Cardiac septum (tissue), 1 donor: Measurements from ENCODE around the gene CLEC3B. TPM values are rescaled to one million over a fixed set of nuclear protein-coding genes. Genes with fewer than 3 reads are reported as not detected.
"Not testable (repeated sequence)": the region's sequence is repeated elsewhere in the genome, so short reads cannot be mapped to it uniquely, and the experiment has no call there.

Experiments
- DNase-seq: peaks from one replicate; pipeline ENCODE4 v3.0.0-alpha.2; 2020; ENCODE audit warnings: low spot score
- intact Hi-C: fragments of 100-400 bp; cut with DNase I; formaldehyde crosslinking; loops from one replicate; pipeline ENCODE4 v1.14.0; 2022
- total RNA-seq: library from RNA; stranded (reverse); fragmentation: NEBNext Ultra II Directional; extraction: Animal tissue kit (Norgen Biotek cat#: 25700); gene quantifications from one replicate; pipeline ENCODE4 v1.2.1, GENCODE V29; 2021
- donor health status: DM: no; HTN: no; CAD: no.

The CLEC3B gene
- total RNA-seq, 1 donor from 2014 or later = 77.1 TPM

- intact Hi-C loops = loop anchor here (5.0 kb wide), 2 partner anchors 56 to 156 kb away; no protein-coding TSS in a partner anchor
Observed at GRCh38 chr3:45056608-45057301, 30.7 kb downstream of the CLEC3B start.

DNA sequence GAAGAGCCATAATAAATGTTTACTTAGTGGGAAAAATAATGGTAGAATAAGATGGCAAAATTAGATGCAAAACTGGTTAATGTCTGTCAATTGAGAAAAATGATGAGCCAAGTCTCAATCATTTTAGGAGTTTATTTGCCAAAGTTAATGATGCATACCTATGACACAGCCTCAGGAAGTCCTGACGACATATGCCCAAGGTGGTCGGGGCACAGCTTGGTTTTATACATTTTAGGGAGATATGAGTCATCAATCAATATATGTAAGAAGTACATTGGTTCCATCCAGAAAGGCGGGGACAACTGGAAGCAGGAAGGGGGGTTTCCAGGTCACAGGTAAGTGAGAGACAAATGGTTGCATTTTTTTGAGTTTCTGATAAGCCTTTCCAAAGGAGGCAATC lies 31.5 kb downstream of the CLEC3B start:
- intact Hi-C loops = loop anchor here (5.0 kb wide), 2 partner anchors 55 to 155 kb away; no protein-coding TSS in a partner anchor
- DNase-seq = no peak

More at GRCh38 chr3:45056608-45057301, 30.7 kb downstream of the CLEC3B start:
- DNase-seq = no peak

GRCh38 chr3:45059132-45059531 lies 33.0 kb downstream of the CLEC3B start:
- intact Hi-C loops = loop anchor here (5.0 kb wide), 2 partner anchors 53 to 153 kb away; no protein-coding TSS in a partner anchor
- no peak for DNase-seq

DNA sequence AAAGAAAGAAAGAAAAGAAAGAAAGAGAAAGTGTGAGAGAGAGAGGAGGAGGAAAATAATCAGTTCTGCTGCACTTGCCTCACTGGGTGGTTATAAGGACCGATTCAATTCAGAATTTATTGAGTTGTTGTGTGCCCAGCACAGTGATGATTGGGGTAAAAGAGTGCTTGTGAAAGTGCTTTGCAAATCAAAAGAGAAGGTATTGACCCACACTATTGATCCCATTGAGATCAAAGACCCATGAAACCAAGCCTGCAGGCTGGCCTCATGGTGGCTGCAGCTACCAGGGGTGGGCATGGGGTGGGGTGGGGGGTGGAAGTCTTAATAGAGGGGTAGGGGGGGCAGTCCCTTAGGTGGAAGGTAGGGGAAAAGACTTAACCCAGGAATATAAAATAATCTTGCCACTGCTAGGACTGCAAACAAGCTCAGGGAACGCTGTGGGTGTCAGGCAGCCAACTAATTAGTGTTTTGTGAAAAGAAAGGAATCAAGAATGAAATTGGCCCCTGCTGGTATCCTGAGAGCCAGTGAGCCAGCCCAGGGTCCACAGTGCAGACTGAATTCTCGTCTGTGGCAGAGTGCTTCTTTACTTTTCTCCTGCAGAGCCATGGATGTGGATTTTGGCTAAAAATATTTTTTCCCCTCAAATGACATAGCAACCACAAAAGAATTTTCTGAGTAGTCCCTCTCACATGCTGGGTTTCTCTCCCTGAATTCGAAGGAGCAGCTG lies 34.2 kb downstream of the CLEC3B start:
- intact Hi-C loops = no loop called here
- DNase-seq = no peak

DNA sequence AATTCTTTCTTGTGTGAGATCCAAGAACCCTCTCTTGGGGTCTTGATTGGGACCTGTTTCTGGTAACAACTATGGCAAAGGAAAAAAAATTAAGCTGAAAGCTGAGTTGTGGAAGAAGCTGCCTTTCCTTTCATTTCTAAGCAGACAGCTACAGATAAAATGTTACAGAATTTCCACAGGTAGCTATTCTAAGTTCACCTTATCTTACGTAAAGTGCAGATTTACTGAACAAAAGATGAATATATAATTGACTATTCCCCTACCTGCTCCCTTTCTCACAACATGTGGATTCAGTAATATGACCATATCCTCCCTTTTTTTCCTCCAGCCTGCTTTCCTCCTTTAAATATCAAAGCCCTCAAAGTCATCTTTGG lies 36.6 kb downstream of the CLEC3B start:
- intact Hi-C loops = no loop called here
- no peak for DNase-seq

DNA sequence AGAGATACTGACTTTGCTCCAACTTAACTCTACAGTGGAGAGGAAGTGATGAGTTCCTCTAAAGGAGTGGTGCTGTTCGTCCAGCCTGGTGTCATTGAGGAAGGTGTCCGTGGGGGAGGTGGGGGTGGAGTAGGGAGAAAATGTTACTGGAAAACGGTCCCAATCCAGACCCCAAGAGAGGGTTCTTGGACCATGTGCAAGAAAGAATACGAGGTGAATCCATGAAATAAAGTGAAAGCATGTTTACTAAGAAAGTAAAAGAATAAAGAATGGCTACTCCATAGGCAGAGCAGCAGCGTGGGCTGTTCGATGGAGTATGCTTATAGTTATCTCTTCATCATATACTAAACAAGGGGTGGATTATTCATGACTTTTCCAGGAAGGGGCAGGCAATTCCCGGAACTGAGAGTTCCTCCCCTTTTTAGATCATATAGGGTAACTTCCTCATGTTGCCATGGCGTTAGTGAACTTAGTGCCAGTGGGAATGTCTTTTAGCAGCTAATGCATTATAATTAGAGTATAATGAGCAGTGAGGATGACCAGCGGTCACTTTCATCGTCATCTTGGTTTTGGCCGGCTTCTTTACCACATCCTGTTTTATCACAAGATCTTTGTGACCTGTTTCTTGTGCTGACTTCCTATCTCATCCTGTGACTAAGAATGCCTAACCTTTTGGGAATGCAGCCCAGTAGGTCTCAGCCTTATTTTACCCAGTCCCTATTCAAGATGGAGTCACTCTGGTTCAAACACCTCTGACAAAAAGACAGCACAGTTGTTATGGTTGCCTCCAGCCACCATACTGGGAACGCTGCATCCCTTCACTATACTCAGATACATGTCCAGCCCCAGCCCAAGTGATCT lies 38.6 kb downstream of the CLEC3B start:
- DNase-seq = peak; percentile 79
- intact Hi-C loops = no loop called here

DNA sequence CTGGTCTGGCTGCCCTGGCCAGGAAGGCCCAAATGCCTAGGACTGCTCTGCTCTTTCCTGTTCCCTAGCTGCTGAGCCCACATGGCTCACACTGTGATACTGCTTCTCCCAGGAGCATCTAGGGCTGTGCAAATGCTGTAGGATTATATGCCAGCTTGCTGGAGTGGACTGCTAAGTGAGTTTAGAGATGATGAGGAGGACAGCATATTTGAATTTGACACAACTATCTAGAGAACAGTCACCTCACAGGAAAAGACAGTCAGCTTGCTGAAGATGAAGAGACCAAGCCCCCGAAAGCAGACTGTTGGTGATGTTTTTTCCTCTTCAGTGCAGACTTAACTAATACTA lies 39.2 kb downstream of the CLEC3B start:
- intact Hi-C loops = no loop called here
- DNase-seq = no peak

GRCh38 chr3:45066109-45066801 lies 40.2 kb downstream of the CLEC3B start:
- no peak for DNase-seq
- intact Hi-C loops = no loop called here

DNA sequence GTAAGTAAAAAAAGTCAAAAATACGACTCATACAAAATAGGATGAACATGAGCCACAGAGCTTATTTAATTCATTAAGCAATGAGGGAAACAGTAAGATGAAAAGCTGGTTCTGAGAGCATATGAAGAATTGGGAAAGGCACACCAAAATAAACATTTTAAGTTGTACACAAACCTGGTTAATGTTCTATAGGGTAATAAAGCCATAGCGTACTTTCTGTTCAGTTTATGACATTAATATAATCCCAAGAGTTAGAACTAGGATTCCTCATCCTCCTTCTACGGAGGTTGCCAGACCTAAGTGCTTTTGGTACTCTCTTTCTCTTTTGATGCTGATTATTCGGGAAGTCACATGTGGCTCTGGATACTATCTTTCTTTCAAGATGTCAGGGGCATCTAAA lies 41.4 kb downstream of the CLEC3B start:
- intact Hi-C loops = no loop called here
- no peak for DNase-seq

DNA sequence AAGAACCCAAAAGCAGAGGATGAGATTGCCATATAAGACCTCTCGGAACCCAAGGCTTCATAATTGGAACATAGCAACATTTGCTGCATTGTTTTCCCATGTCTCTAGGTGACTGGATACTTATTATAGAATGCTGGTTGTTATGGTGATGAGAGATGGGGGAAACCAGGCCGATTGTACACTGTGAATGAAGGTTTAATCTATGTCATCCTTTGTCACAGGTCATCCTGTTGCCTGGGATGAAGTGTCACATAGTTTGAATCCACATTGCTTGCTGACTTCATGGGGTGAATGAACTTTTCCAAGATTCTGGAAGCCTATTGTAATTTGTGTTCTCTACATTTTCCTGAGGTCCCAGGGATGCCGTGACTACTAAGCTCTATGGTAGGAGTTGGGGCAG lies 41.8 kb downstream of the CLEC3B start:
- no peak for DNase-seq
- intact Hi-C loops = no loop called here

DNA sequence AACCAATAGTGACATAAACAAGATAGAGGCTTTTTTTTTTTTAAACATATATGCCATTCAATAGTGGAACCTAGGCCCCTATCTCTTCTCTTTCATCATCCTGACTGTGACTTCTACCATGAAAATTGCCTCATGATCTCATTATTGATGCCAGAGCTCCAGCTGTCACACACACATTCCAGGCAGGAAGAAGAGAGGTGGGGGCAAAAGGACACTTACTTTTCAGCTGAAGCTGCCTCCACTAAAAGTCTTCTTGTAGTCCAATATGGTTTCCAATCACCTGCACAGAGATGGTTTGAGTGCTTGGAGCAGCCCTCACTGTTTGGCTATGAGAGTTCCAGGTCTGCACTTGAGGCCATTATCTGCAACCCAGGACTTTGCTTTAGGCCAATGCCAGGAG lies 45.0 kb downstream of the CLEC3B start:
- DNase-seq = no peak
- intact Hi-C loops = no loop called here

DNA sequence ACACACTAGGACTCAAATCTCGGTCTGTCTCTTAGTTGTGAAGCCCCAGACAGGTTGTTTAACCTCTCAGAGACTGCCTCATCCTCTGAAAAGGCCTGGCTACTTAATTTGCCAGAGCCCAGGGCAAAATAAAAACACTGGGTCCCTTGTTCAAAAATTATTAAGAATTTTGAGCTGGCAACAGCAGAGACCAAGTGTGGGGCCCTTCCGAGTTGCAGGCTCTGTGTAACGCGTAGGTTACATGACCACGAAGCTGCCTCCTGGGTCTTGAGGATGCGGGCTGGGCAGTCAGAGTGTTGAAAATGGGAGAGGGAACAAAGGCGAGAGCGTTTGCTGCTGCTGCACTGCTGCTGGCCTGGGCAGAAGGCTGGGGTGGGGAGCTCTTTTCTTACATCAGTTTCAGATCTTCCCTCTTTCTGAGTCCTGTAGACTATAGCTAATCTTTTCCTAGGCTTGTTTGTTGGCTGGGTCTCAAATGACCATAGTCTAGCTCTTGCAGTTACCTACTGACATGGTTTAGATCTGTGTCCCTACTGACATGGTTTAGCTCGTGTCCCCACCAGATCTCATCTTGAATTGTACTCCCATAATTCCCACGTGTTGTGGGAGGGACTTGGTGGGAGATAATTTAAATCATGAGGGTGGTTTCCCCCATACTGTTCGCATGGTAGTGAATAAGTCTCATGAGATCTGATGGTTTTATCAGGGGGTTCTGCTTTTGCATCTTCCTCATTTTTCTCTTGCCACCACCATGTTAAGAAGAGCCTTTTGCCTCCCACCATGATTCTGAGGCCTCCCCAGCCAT lies 49.9 kb downstream of the CLEC3B start:
- intact Hi-C loops = no loop called here
- no peak for DNase-seq

DNA sequence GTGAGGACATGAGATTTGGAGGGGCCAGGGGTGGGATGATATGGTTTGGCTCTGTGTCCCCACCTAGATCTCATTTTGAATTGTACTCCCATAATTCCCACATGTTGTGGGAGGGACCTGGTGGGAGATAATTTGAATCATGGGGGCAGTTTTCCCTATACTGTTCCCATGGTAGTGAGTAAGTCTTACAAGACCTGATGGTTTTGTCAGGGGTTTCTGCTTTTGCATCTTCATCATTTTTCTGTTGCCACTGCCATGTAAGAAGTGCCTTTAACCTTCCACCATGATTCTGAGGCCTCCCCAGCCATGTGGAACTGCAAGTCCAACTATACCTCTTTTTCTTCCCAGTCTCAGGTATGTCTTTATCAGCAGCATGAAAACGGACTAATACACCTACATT lies 52.2 kb downstream of the CLEC3B start:
- DNase-seq = not testable (repeated sequence)

DNA sequence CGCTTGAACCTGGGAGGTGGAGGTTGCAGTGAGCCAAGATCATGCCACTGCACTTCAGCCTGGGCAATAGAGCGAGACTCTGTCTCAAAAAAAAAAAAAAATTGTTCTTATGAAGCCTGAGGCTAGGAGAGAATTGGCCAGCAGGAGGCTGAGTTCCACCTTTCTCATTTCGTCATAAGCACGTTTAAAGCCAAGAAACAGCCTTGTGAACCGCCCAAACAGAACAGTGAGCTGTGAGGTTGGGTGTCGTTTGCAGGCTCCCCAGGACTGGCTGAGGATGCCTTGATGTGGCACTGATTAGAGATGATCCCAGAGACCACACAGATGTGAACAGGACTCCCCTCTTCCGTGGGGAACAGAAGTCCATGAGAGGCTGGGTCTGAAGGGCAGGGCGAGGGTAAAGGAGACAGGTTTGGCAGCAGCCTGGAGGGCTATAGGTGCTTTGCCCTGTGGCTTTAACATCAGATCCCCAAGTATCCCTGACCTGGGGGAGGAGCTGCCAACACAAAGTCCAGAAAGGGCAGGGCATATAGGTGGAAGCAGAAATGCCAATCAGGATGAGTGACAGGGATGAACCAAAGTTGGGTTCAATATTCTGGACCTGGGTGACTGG lies 52.9 kb downstream of the CLEC3B start:
- intact Hi-C loops = no loop called here
- no peak for DNase-seq

More for the DNA sequence above, 52.2 kb downstream of the CLEC3B start:
- intact Hi-C loops = not testable (repeated sequence)

DNA sequence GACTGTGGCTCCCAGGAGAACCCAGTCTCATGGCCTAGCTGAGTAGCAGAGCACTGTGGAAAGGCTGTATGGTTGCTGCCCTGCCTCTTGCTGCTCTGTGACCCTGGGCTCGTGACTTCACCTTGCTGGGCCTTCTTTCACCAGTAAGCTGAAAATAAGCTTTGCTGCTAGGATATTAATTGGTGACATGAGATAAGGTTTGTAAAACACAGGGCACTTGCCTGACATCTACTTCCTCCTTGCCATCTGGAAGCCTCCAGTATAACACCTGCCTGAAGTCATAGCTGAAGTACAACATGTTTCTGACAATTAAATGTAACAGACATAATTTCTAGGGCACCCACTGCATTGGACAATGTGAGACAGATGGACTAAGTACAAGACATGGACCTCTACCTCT lies 53.6 kb downstream of the CLEC3B start:
- intact Hi-C loops = no loop called here
- no peak for DNase-seq

- intact Hi-C loops = no loop called here
- DNase-seq = no peak
Observed at GRCh38 chr3:45080824-45081223, 54.7 kb downstream of the CLEC3B start.

- intact Hi-C loops = no loop called here
- DNase-seq = no peak
Observed at GRCh38 chr3:45081506-45082141, 55.5 kb downstream of the CLEC3B start.

DNA sequence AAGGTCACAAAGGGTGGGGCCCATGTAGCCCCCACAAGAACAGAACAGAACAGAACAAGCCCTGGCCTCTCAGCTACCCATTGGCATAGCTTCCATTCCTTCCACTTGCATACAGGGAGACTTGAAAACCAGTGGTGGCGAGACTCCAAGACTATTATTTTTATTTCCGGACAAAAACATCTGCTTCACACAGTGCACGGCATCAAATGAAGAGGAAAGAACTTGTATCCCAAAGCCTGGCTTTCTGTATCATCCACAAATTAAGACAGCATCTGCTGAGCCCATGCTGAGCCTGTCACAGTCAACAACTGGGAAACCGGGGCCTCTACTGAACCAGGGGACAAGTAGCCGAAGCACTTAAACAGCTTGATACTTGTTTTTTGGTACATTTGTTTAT lies 56.0 kb downstream of the CLEC3B start:
- no peak for DNase-seq

More for the DNA sequence above, 56.0 kb downstream of the CLEC3B start:
- intact Hi-C loops = no loop called here
